A549 treated with CORT108297 at 1 μM for 4 hours (cell line): ENCODE data around the gene NUAK2. TPM values are rescaled to one million over a fixed set of nuclear protein-coding genes. Genes with fewer than 3 reads are reported as not detected.

Experiments
- total RNA-seq: library from RNA; stranded (reverse); fragments of 200-300 nt; extraction: Qiagen RNA extraction; gene quantifications from 5 replicates; pipeline ENCODE4 v1.2.3, GENCODE V29; 2022

Gene NUAK2
- total RNA-seq = 28.8 to 35.2 TPM (median 32.9 TPM) in 5 replicates

DNA sequence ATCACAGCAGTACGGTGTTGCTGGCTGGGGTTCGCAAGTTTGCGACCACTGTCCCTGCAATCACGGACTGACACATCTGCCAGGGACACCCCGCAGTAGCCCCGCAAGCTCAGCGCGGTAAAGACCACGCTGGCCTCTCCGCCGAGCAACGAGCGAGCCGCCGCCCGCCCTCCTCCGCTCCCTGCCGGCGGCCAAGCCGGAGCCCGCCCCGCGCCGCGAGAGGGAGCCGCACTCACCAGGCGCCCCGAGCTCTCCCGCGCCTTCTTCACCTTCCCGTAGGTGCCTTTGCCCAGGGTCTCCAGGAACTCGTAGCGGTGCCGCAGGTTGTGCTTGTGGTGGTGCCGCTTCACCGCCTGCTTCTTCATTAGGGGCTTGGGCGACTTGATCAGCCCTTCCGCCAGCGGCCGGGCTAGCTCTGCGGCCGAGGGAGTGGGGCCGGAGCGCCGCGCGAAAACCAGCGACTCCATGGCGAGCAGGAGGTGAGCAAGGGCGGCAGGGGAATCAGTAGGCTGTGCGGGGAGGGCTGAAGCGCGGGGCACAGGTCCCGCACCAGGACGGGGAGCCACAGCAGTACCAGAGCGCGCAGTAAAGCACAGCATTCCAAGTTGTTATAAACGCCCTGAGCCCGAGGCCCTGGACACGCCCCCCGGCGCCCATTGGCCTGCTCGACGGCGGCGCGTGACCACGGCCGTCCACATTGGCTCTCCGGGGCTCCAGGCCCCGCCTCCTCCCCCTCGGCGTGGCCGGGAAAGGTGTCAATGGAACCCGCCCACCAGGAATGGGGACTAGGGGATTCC, at the start of gene NUAK2:
NUAK2 (minus strand) TSS at position 584 of the 797 bp plus-strand sequence; CDS start at position 467, 117 bp downstream.

GRCh38 chr1:205356440-205357139, 35.0 kb upstream of the NUAK2 start, which contains the start of gene KLHDC8A:
KLHDC8A (minus strand) TSS chr1:205356922; CDS start chr1:205343604, 13,318 bp downstream.

Other genes starting within 250 kb of the NUAK2 start
- gene TMEM81, start 237.3 kb downstream of the NUAK2 start, total RNA-seq = 1.9 to 3.4 TPM (median 2.3 TPM) in 5 replicates
- 11.2 to 16.5 TPM (median 12.1 TPM) in 5 replicates for gene RBBP5, start 199.8 kb downstream of the NUAK2 start, total RNA-seq
- 7.7 to 10.6 TPM (median 9.1 TPM) in 5 replicates for gene DSTYK, start 110.0 kb downstream of the NUAK2 start, total RNA-seq
- 2.4 to 2.8 TPM (median 2.6 TPM) in 5 replicates for gene TMCC2, start 93.8 kb downstream of the NUAK2 start, total RNA-seq
- 0.47 to 0.76 TPM (median 0.66 TPM) in 5 replicates for gene KLHDC8A, start 35.2 kb upstream of the NUAK2 start, total RNA-seq
- not detected in 5 replicates for gene LEMD1, start 100.3 kb upstream of the NUAK2 start, total RNA-seq
- gene BLACAT1, start 134.3 kb upstream of the NUAK2 start, total RNA-seq = 0.02 TPM in 1 of 5 replicates, not detected in the others
- gene CDK18, start 182.9 kb upstream of the NUAK2 start, total RNA-seq = 0.55 to 1.5 TPM (median 0.89 TPM) in 5 replicates